HCT116 (cell line): ENCODE results near the gene RUNX2. TPM values are rescaled to one million over a fixed set of nuclear protein-coding genes. Genes with fewer than 3 reads are reported as not detected.

Experiments
- ATAC-seq: fragments of 200-7000 bp; cut with Tn5 transposase; 2 replicates; pipeline ENCODE4 v1.9.1; 2020; ENCODE audit warnings: mild to moderate bottlenecking, moderate library complexity
- BruUV-seq: library from RNA; stranded (reverse); fragments of 400-500 nt; replicated peaks from 2 replicates; lab custom pipeline; 2021; lab: Mats Ljungman, UMichigan
- CTCF ChIA-PET: fragments of 300-600 bp; sonication (Branson Sonifier 250); formaldehyde crosslinking; loops from one replicate; lab custom pipeline; 2021; ENCODE audit warnings: antibody characterized with exemption; lab: Charles Lee
- POLR2A ChIA-PET: fragments of 300-600, 350-600 bp; sonication (Branson Sonifier 250); formaldehyde crosslinking; loops from one replicate; lab custom pipeline; 2021; ENCODE audit warnings: antibody characterized with exemption; lab: Charles Lee
- RAD21 ChIA-PET, 2 experiments: fragments of 300-600 bp; sonication (Branson Sonifier 250); formaldehyde crosslinking; loops; one replicate each; lab custom pipeline; 2023; ENCODE audit warnings: low total read pairs in 2 of 2; ENCODE audit not compliant: uncharacterized antibody in 2 of 2, unreplicated experiment in 2 of 2, low non-redundant PET in 1 of 2; lab: Charles Lee
- DNase-seq: peaks from one replicate; pipeline ENCODE4 v3.0.0-alpha.2; 2010; ENCODE audit warnings: low read depth, low spot score
- H2AFZ ChIP-seq: fragments of 200-600 bp; shearing (Covaris generic), sonication (generic); 2 replicates; pipeline ENCODE4 v1.6.1; 2017; ENCODE audit warnings: low read depth, mixed run types, mixed read lengths, antibody characterized with exemption, low read length; ENCODE audit not compliant: poor library complexity, severe bottlenecking
- H3K27ac ChIP-seq: 2 replicates; pipeline ENCODE4 v1.5.1; 2012; ENCODE audit warnings: low read depth, low read length
- H3K27me3 ChIP-seq: fragments of 200-600 bp; sonication (generic); 2 replicates; pipeline ENCODE4 v1.6.1; 2016; ENCODE audit warnings: mixed run types, low read length, mixed read lengths; ENCODE audit not compliant: insufficient read depth
- H3K36me3 ChIP-seq, 2 experiments: fragments of 200-500 bp in 1 of 2; fragments of 200-600 bp in 1 of 2; sonication (Bioruptor generic) in 1 of 2; sonication (generic) in 1 of 2; 2 replicates each; pipeline versions ENCODE4 v1.5.1 to v1.6.1; 2014 to 2016; ENCODE audit warnings: low read length in 2 of 2, inconsistent platforms in 1 of 2, mixed read lengths in 1 of 2, mixed run types in 1 of 2; ENCODE audit not compliant: insufficient read depth in 2 of 2, control insufficient read depth in 1 of 2
- H3K4me1 ChIP-seq, 2 experiments: fragments of 200-600 bp in 1 of 2; sonication (generic) in 1 of 2; 2 replicates each; pipeline versions ENCODE4 v1.5.1 to v1.6.1; 2012 to 2017; ENCODE audit warnings: low read length in 2 of 2, inconsistent platforms in 1 of 2, mild to moderate bottlenecking in 1 of 2, mixed read lengths in 1 of 2, mixed run types in 1 of 2, moderate library complexity in 1 of 2; ENCODE audit not compliant: insufficient read depth in 2 of 2, control insufficient read depth in 1 of 2
- H3K4me2 ChIP-seq: fragments of 200-600 bp; sonication (generic); 2 replicates; pipeline ENCODE4 v1.6.1; 2017; ENCODE audit warnings: mixed run types, low read length, mixed read lengths
- H3K4me3 ChIP-seq, 2 experiments: fragments of 200-600 bp in 1 of 2; sonication (generic) in 1 of 2; replicated peaks in 1 of 2; 2 replicates each; pipeline ENCODE4 v1.5.1; 2011 to 2016; ENCODE audit warnings: low read length in 2 of 2, control low read depth in 1 of 2, low read depth in 1 of 2, mild to moderate bottlenecking in 1 of 2, mixed read lengths in 1 of 2, mixed run types in 1 of 2
- H3K79me2 ChIP-seq: fragments of 200-600 bp; sonication (generic); 2 replicates; pipeline ENCODE4 v1.6.1; 2017; ENCODE audit warnings: mild to moderate bottlenecking, mixed run types, low read length, moderate library complexity, mixed read lengths; ENCODE audit not compliant: insufficient read depth
- H3K9ac ChIP-seq: fragments of 200-600 bp; sonication (generic); 2 replicates; pipeline ENCODE4 v1.6.1; 2016; ENCODE audit warnings: low read length, mixed read lengths
- H3K9me2 ChIP-seq: fragments of 200-600 bp; sonication (generic), shearing (Covaris generic); 2 replicates; pipeline ENCODE4 v1.6.1; 2017; ENCODE audit warnings: mixed run types, mild to moderate bottlenecking, moderate library complexity; ENCODE audit not compliant: insufficient read depth
- H3K9me3 ChIP-seq, 2 experiments: fragments of 200-500 bp in 1 of 2; fragments of 200-600 bp in 1 of 2; sonication (Bioruptor generic) in 1 of 2; sonication (generic) in 1 of 2; 2 replicates each; pipeline ENCODE4 v1.6.1; 2014 to 2017; ENCODE audit warnings: low read length in 2 of 2, mixed read lengths in 2 of 2, inconsistent platforms in 1 of 2, low read depth in 1 of 2, mild to moderate bottlenecking in 1 of 2, mixed run types in 1 of 2, moderate library complexity in 1 of 2; ENCODE audit not compliant: control insufficient read depth in 1 of 2, insufficient read depth in 1 of 2
- H4K20me1 ChIP-seq: fragments of 200-600 bp; sonication (generic), shearing (Covaris generic); 2 replicates; pipeline ENCODE4 v1.6.1; 2017; ENCODE audit warnings: mixed run types, mild to moderate bottlenecking, moderate library complexity; ENCODE audit not compliant: insufficient read depth
- CEBPB ChIP-seq: IDR thresholded peaks from 2 replicates; pipeline ENCODE4 v1.6.1; 2012; ENCODE audit warnings: low read depth
- EGR1 ChIP-seq: IDR thresholded peaks from 2 replicates; pipeline ENCODE4 v1.6.1; 2012; ENCODE audit warnings: low read depth
- EZH2 ChIP-seq: fragments of 200-600 bp; sonication (generic); IDR thresholded peaks from 2 replicates; pipeline ENCODE4 v1.6.1; 2017; ENCODE audit warnings: antibody characterized with exemption, mixed run types
- EZH2phosphoT487 ChIP-seq: fragments of 200-600 bp; IDR thresholded peaks from 2 replicates; pipeline ENCODE4 v1.6.1; 2018; ENCODE audit warnings: antibody characterized with exemption, borderline replicate concordance
- FOSL1 ChIP-seq: IDR thresholded peaks from 2 replicates; pipeline ENCODE4 v1.6.1; 2012; ENCODE audit warnings: low read depth
- RAD21 ChIP-seq: IDR thresholded peaks from 2 replicates; pipeline ENCODE4 v1.6.1; 2012; ENCODE audit warnings: low read depth, mild to moderate bottlenecking
- SIN3A ChIP-seq: IDR thresholded peaks from 2 replicates; pipeline ENCODE4 v1.6.1; 2012; ENCODE audit warnings: low read depth
- TCF7L2 ChIP-seq: IDR thresholded peaks from 2 replicates; pipeline ENCODE4 v1.7.0; 2011; ENCODE audit warnings: borderline replicate concordance, inconsistent platforms; ENCODE audit not compliant: insufficient read depth, insufficient read length; ENCODE audit errors: extremely low read depth
- intact Hi-C: fragments of 100-400 bp; cut with micrococcal nuclease; formaldehyde crosslinking; loops from 2 replicates; pipeline ENCODE4 v1.10.0; 2022
- total RNA-seq: library from RNA; stranded (reverse); gene quantifications from one replicate; pipeline ENCODE4 v1.2.1, GENCODE V29; 2021; ENCODE audit not compliant: unreplicated experiment
- TF ChIP-seq, protein P1 (sequence below): IDR thresholded peaks from 2 replicates; pipeline ENCODE4 v1.6.1; 2012

Gene RUNX2
- total RNA-seq, 1 experiment from 2014 or later: 1.1 TPM

DNA sequence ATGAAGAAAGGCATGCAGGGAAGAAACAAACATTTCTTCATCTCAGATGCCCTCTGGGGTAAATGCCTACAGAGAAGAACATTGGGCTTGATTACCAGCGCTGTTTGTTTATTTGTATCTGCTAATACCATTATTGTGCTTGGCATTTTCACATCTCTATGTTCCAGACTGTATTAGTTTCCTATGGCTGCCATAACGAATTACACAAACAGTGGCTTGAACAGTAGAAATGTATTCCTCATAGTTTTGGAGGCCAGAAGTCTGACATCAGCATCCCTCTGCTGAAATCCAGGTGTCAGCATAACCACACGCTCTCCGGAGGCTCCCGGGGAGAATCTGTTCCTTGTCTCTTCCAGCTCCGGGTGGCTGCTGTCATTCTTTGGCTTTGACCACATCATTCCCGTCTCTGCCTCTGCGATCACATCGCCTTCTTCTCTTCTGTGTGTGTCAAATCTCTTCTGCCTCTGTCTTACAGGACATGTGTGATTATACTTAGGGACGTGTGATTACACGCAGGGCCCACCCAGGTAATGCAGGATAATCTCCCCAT lies 291.2 kb downstream of the RUNX2 start:
- Histone ChIP-seq H3K4me3 (no peak overlapping the region), H3K27me3 (no peaks in the 10 kb centered on the region), H3K9me2 (no peaks in the 10 kb centered on the region), H4K20me1 (no peaks in the 10 kb centered on the region), H3K27ac (no peak overlapping the region), H3K4me1 (peaks cover 0 to 7% of the 10 kb centered on the region in 2 experiments; a peak in 2 of 4 replicates), H3K9me3 (no peaks in the 10 kb centered on the region), H3K79me2 (no peaks in the 10 kb centered on the region), H2AFZ (no peak overlapping the region), H3K9ac (no peak overlapping the region), H3K36me3 (no peaks in the 10 kb centered on the region), H3K4me2 (no peak overlapping the region)
- BruUV-seq: no TSS peak
- intact Hi-C loops: no loop called here
- DNase-seq (no peak), ATAC-seq (no peak)
- TF ChIP-seq SIN3A (no peak), RAD21 (no peak), EZH2phosphoT487 (no peak), TCF7L2 (no peak), EZH2 (no peak), FOSL1 (no peak), EGR1 (no peak)
- TF ChIP-seq, protein P1, sequence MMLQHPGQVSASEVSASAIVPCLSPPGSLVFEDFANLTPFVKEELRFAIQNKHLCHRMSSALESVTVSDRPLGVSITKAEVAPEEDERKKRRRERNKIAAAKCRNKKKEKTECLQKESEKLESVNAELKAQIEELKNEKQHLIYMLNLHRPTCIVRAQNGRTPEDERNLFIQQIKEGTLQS: no peak
- POLR2A ChIA-PET: no interaction called here
- CTCF ChIA-PET: no interaction called here
- RAD21 ChIA-PET: no interaction called here

DNA sequence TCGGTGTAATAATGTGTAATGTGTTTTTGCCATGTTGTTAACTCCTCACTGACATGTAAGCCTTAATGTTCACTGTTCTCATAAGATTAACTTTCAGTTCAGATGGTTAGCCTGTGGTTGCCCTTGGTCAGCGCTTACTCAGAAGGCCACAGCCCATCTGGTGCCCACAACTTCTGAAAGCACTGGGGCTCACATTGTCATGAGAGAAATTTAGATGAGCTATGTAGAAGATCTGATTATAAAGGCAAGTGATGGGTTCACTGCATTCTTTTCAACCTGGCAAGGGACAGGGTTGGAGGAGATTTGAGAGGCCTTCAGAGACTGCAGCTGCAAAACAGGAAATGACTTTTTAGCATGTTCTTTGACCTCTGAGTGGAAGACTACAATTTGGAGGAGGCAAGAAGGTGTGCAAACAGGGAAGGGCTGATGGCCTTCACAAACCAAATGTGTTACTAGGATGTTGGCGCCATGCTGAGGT lies 291.9 kb downstream of the RUNX2 start:
- Histone ChIP-seq H3K9ac (no peak overlapping the region), H2AFZ (no peak overlapping the region), H3K79me2 (no peaks in the 10 kb centered on the region), H3K4me1 (peaks cover 0 to 3% of the 10 kb centered on the region in 2 experiments; a peak in 2 of 4 replicates), H3K36me3 (no peaks in the 10 kb centered on the region), H3K9me3 (no peaks in the 10 kb centered on the region), H3K27me3 (no peaks in the 10 kb centered on the region), H3K9me2 (no peaks in the 10 kb centered on the region), H3K27ac (no peak overlapping the region), H3K4me2 (no peak overlapping the region), H4K20me1 (no peaks in the 10 kb centered on the region), H3K4me3 (no peak overlapping the region)
- TF ChIP-seq CEBPB (no peak), EGR1 (no peak)
- RAD21 ChIA-PET: no interaction called here
- intact Hi-C loops: no loop called here
- DNase-seq: no peak
- POLR2A ChIA-PET: no interaction called here
- no TSS peak for BruUV-seq
- no peak for ATAC-seq
- CTCF ChIA-PET: no interaction called here
